HFFc6 (cell line): Measurements from ENCODE around the gene UFC1. TPM values are rescaled to one million over a fixed set of nuclear protein-coding genes. Genes with fewer than 3 reads are reported as not detected.

ENCODE experiments used
- DNase-seq: peaks from one replicate; pipeline ENCODE4 v3.0.0-alpha.2; 2018
- H3K27ac Mint-ChIP-seq: 2 replicates; pipeline ENCODE4 v1.8.0; 2020; ENCODE audit warnings: mild to moderate bottlenecking, mixed read lengths
- H3K27me3 Mint-ChIP-seq: 2 replicates; pipeline ENCODE4 v1.8.0; 2021; ENCODE audit warnings: mild to moderate bottlenecking, moderate library complexity, mixed read lengths; ENCODE audit not compliant: insufficient read depth
- H3K36me3 Mint-ChIP-seq: 2 replicates; pipeline ENCODE4 v1.8.0; 2021; ENCODE audit warnings: low read depth, mixed read lengths
- H3K4me1 Mint-ChIP-seq: 2 replicates; pipeline ENCODE4 v1.8.0; 2020; ENCODE audit warnings: low read depth, mixed read lengths
- H3K4me3 Mint-ChIP-seq: 2 replicates; pipeline ENCODE4 v1.8.0; 2020; ENCODE audit warnings: mild to moderate bottlenecking, moderate library complexity, mixed read lengths
- H3K9me3 Mint-ChIP-seq: 2 replicates; pipeline ENCODE4 v1.8.0; 2020; ENCODE audit warnings: mild to moderate bottlenecking, mixed read lengths
- CTCF ChIP-seq: fragments of 200-600 bp; sonication (generic); IDR thresholded peaks from 2 replicates; pipeline ENCODE4 v1.5.0; 2021; ENCODE audit warnings: antibody characterized with exemption, mild to moderate bottlenecking
- total RNA-seq, 6 experiments: library from RNA; stranded (reverse); fragmentation: NEBNext Ultra II Directional; extraction: Animal tissue kit (Norgen Biotek cat#: 25700); gene quantifications; 2 replicates in 1 of 6; 3 replicates in 5 of 6; pipeline ENCODE4 v1.2.3, GENCODE V29; 2021

The UFC1 gene
- total RNA-seq, 6 experiments from 2014 or later = 83.8 to 92.6 (median 85.1) TPM

GRCh38 chr1:161198897-161199431 lies 45.2 kb downstream of the UFC1 start, which contains the start of gene ADAMTS4:
TSS of gene ADAMTS4 (minus strand) at chr1:161199054. CDS start at chr1:161198627, 427 bp downstream.
- TF ChIP-seq CTCF = no peak
- H3K4me3 Mint-ChIP-seq = peak within 1 kb of the TSS; percentile 81
- peak within 1 kb of the TSS; percentile 99 for H3K27ac Mint-ChIP-seq
- no peaks in the 10 kb centered on the region for H3K9me3 Mint-ChIP-seq
- H3K27me3 Mint-ChIP-seq = peaks cover 5% of the 10 kb centered on the region
- H3K36me3 Mint-ChIP-seq = peaks cover 7% of the 10 kb centered on the region
- peaks cover 61% of the 10 kb centered on the region for H3K4me1 Mint-ChIP-seq
- DNase-seq = peak; percentile 82

GRCh38 chr1:161199506-161200139 lies 45.8 kb downstream of the UFC1 start:
- TF ChIP-seq CTCF = no peak
- Mint-ChIP-seq H3K27me3 (peaks cover 5% of the 10 kb centered on the region), H3K4me3 (peak overlapping the region; percentile 81; the same call in 1 of the 2 replicates), H3K9me3 (no peaks in the 10 kb centered on the region), H3K36me3 (peaks cover 13% of the 10 kb centered on the region), H3K4me1 (peaks cover 67% of the 10 kb centered on the region), H3K27ac (peak overlapping the region; percentile 99)
- DNase-seq = no peak

- Mint-ChIP-seq H3K36me3 (peaks cover 13% of the 10 kb centered on the region), H3K9me3 (no peaks in the 10 kb centered on the region), H3K4me3 (no peak overlapping the region), H3K4me1 (peaks cover 74% of the 10 kb centered on the region), H3K27me3 (peaks cover 5% of the 10 kb centered on the region), H3K27ac (peak overlapping the region; percentile 99)
- no peak for TF ChIP-seq CTCF
- DNase-seq = no peak
Measured at GRCh38 chr1:161200421-161200991, 46.7 kb downstream of the UFC1 start.

- H3K27ac Mint-ChIP-seq = peak overlapping the region; percentile 99
- H3K9me3 Mint-ChIP-seq = no peaks in the 10 kb centered on the region
- peak; percentile 44 for DNase-seq
- H3K27me3 Mint-ChIP-seq = peaks cover 5% of the 10 kb centered on the region
- peaks cover 15% of the 10 kb centered on the region for H3K36me3 Mint-ChIP-seq
- no peak for TF ChIP-seq CTCF
- peak overlapping the region; percentile 95 for H3K4me3 Mint-ChIP-seq
- H3K4me1 Mint-ChIP-seq = peaks cover 81% of the 10 kb centered on the region
Measured at GRCh38 chr1:161200992-161201835, 47.4 kb downstream of the UFC1 start.

GRCh38 chr1:161201836-161202712 lies 48.3 kb downstream of the UFC1 start, which contains the start of gene NDUFS2:
TSS of gene NDUFS2 (plus strand) at chr1:161202367. CDS start at chr1:161202386, 19 bp downstream.
- no peaks in the 10 kb centered on the region for H3K9me3 Mint-ChIP-seq
- DNase-seq = peak; percentile 99
- peaks cover 5% of the 10 kb centered on the region for H3K27me3 Mint-ChIP-seq
- H3K4me1 Mint-ChIP-seq = peaks cover 83% of the 10 kb centered on the region
- TF ChIP-seq CTCF = peak; percentile 48; the same call in 1 of the 2 replicates
- peak within 1 kb of the TSS; percentile 95 for H3K4me3 Mint-ChIP-seq
- peak within 1 kb of the TSS; percentile 99 for H3K27ac Mint-ChIP-seq
- H3K36me3 Mint-ChIP-seq = peaks cover 19% of the 10 kb centered on the region
